Testis (tissue), 3 donors: Measurements from ENCODE around the gene MCF2L. TPM values are rescaled to one million over a fixed set of nuclear protein-coding genes. Genes with fewer than 3 reads are reported as not detected.

Experiments used
- DNase-seq: peaks from one replicate; pipeline ENCODE4 v3.0.0-alpha.2; 2019
- H3K27ac ChIP-seq, 2 donors: fragments of 200-600 bp; sonication (generic); one replicate each; pipeline ENCODE4 v1.5.1; 2019
- H3K27me3 ChIP-seq: fragments of 200-600 bp; sonication (generic); one replicate; pipeline ENCODE4 v1.5.1; 2019
- H3K36me3 ChIP-seq: fragments of 200-600 bp; sonication (generic); one replicate; pipeline ENCODE4 v1.5.1; 2017; ENCODE audit warnings: low read depth; ENCODE audit errors: missing control alignments
- H3K4me1 ChIP-seq: fragments of 200-600 bp; sonication (generic); one replicate; pipeline ENCODE4 v1.5.1; 2019
- H3K4me3 ChIP-seq, 2 donors: fragments of 200-600 bp; sonication (generic); one replicate each; pipeline ENCODE4 v1.5.1; 2017 to 2019
- H3K9me3 ChIP-seq: fragments of 200-600 bp; sonication (generic); one replicate; pipeline ENCODE4 v1.5.1; 2017
- CTCF ChIP-seq, 3 experiments: fragments of 450-650 bp in 2 of 3; fragments of 200-600 bp in 1 of 3; sonication (generic) in 1 of 3; IDR thresholded peaks; one replicate each; pipeline ENCODE4 v1.5.1; 2016 to 2019; ENCODE audit warnings: antibody characterized with exemption in 3 of 3, mild to moderate bottlenecking in 2 of 3, moderate library complexity in 1 of 3
- POLR2A ChIP-seq: fragments of 450-650 bp; IDR thresholded peaks from one replicate; pipeline ENCODE4 v1.6.1; 2017; ENCODE audit warnings: antibody characterized with exemption, mild to moderate bottlenecking, moderate library complexity
- WGBS, 2 donors: methylation state at CpG; one replicate each; pipeline ENCODE4 v1.1.5; 2018; 5-methylcytosine and 5-hydroxymethylcytosine counted together
- intact Hi-C: fragments of 100-400 bp; cut with DNase I; formaldehyde crosslinking; loops from one replicate; pipeline ENCODE4 v1.15.1; 2023; ENCODE audit warnings: low total_unique reads
- polyA plus RNA-seq: library from polyadenylated mRNA; stranded (reverse); fragments of 350-450 nt; fragmentation: Illumina TruSeq; extraction: RNeasy Lipid Tissue Mini Kit (QIAGEN cat#74804); gene quantifications from one replicate; pipeline ENCODE4 v1.2.3, GENCODE V29; 2014; ENCODE audit warnings: low read depth, low replicate concordance; ENCODE audit not compliant: insufficient read depth
- total RNA-seq, 2 donors: library from RNA; depleted of rRNA; stranded (reverse); fragments of >200 nt; gene quantifications; one replicate each; pipeline ENCODE4 v1.2.3, GENCODE V29; 2016

The MCF2L gene
- total and polyA plus RNA-seq, 3 donors from 2014 or later: 5.0 to 17.6 (median 14.6) TPM

GRCh38 chr13:112997188-112998130 lies 28.4 kb downstream of the MCF2L start:
- TF ChIP-seq CTCF (IDR thresholded peaks at IDR 0.05) (no peak), POLR2A (no peak)
- H3K4me1 ChIP-seq: peaks cover 19% of the 10 kb centered on the region
- WGBS, 2 donors: 92 to 95% methylated on average over 9 to 30 of the region's 30 CpGs
- no peaks in the 10 kb centered on the region for H3K9me3 ChIP-seq
- intact Hi-C loops: no loop called here
- H3K36me3 ChIP-seq: no peaks in the 10 kb centered on the region
- no peak overlapping the region for H3K4me3 ChIP-seq
- H3K27me3 ChIP-seq: no peaks in the 10 kb centered on the region
- no peak for DNase-seq
- no peak overlapping the region for H3K27ac ChIP-seq

- DNase-seq: peak; percentile 58
- Histone ChIP-seq H3K27ac (no peak overlapping the region), H3K4me3 (no peak overlapping the region), H3K36me3 (no peaks in the 10 kb centered on the region), H3K9me3 (no peaks in the 10 kb centered on the region), H3K4me1 (peaks cover 19% of the 10 kb centered on the region), H3K27me3 (no peaks in the 10 kb centered on the region)
- TF ChIP-seq POLR2A (no peak), CTCF (IDR thresholded peaks at IDR 0.05) (no peak)
- intact Hi-C loops: no loop called here
- WGBS, 2 donors: 60 to 62% methylated on average over 12 to 23 of the region's 23 CpGs
Observed at GRCh38 chr13:112998521-112999280, 29.7 kb downstream of the MCF2L start.

- Histone ChIP-seq H3K36me3 (no peaks in the 10 kb centered on the region), H3K27ac (no peak overlapping the region), H3K9me3 (no peaks in the 10 kb centered on the region), H3K27me3 (no peaks in the 10 kb centered on the region), H3K4me3 (no peak overlapping the region), H3K4me1 (peaks cover 19% of the 10 kb centered on the region)
- no peak for DNase-seq
- no peak for TF ChIP-seq CTCF (IDR thresholded peaks at IDR 0.05)
- no peak for TF ChIP-seq POLR2A
- WGBS, 2 donors: 80 to 86% methylated on average over 27 to 32 of the region's 32 CpGs
- intact Hi-C loops: no loop called here
Observed at GRCh38 chr13:112999414-113000177, 30.6 kb downstream of the MCF2L start.

- Histone ChIP-seq H3K9me3 (no peaks in the 10 kb centered on the region), H3K4me1 (peaks cover 19% of the 10 kb centered on the region), H3K4me3 (no peak overlapping the region), H3K27ac (no peak overlapping the region), H3K36me3 (no peaks in the 10 kb centered on the region), H3K27me3 (no peaks in the 10 kb centered on the region)
- TF ChIP-seq CTCF (IDR thresholded peaks at IDR 0.05) (no peak), POLR2A (no peak)
- DNase-seq: no peak
- 65 to 67% methylated on average over 7 to 14 of the region's 14 CpGs for WGBS, 2 donors
- intact Hi-C loops: no loop called here
Observed at GRCh38 chr13:113000575-113000974, 31.6 kb downstream of the MCF2L start.
